Activated CD4-positive, alpha-beta T cell treated with anti-CD3 and anti-CD28 coated beads, Interleukin-2, amount 10 ng/mL, durations not matched to agents 7 days and 5 days (primary cell): ENCODE measurements around the gene PML. TPM values are rescaled to one million over a fixed set of nuclear protein-coding genes. Genes with fewer than 3 reads are reported as not detected.
"Not testable (repeated sequence)": the region's sequence is repeated elsewhere in the genome, so short reads cannot be mapped to it uniquely, and the experiment has no call there.

Experiments used
- CTCF ChIA-PET: fragments of 350-600 bp; sonication (Branson Sonifier 250); formaldehyde crosslinking; loops from one replicate; lab custom pipeline; 2021; ENCODE audit warnings: antibody characterized with exemption; lab: Charles Lee
- POLR2A ChIA-PET: fragments of 350-600 bp; sonication (Branson Sonifier 250); formaldehyde crosslinking; loops from one replicate; lab custom pipeline; 2021; ENCODE audit warnings: antibody characterized with exemption; lab: Charles Lee
- DNase-seq: peaks from one replicate; pipeline ENCODE4 v3.0.0-alpha.2; 2020
- H3K27ac Mint-ChIP-seq: one replicate; pipeline ENCODE4 v1.8.0; 2021; ENCODE audit warnings: mild to moderate bottlenecking, moderate library complexity, mixed read lengths
- H3K27me3 Mint-ChIP-seq: one replicate; pipeline ENCODE4 v1.8.0; 2021; ENCODE audit warnings: mixed read lengths
- H3K36me3 Mint-ChIP-seq: one replicate; pipeline ENCODE4 v1.8.0; 2021; ENCODE audit warnings: low read depth, mixed read lengths
- H3K4me1 Mint-ChIP-seq: one replicate; pipeline ENCODE4 v1.8.0; 2021; ENCODE audit warnings: mixed read lengths
- H3K4me3 Mint-ChIP-seq: one replicate; pipeline ENCODE4 v1.8.0; 2021; ENCODE audit warnings: mild to moderate bottlenecking, moderate library complexity, mixed read lengths
- H3K9me3 Mint-ChIP-seq: one replicate; pipeline ENCODE4 v1.8.0; 2021; ENCODE audit warnings: mixed read lengths
- total RNA-seq, 2 experiments: library from RNA; stranded (reverse); gene quantifications; one replicate each; pipeline ENCODE4 v1.2.3, GENCODE V29; 2021

The PML gene
- total RNA-seq, 2 experiments from 2014 or later: 118 to 122 TPM

- H3K27me3 Mint-ChIP-seq, H3K9me3 Mint-ChIP-seq, H3K36me3 Mint-ChIP-seq, DNase-seq, H3K4me3 Mint-ChIP-seq, POLR2A ChIA-PET: not testable (repeated sequence)
- peaks cover 50% of the 10 kb centered on the region for H3K4me1 Mint-ChIP-seq
- CTCF ChIA-PET: interaction anchor here (0.6 to 3.1 kb wide), 6 partner anchors 9 to 542 kb away, joined by 3 to 21 read pairs (median 6); partner anchors contain the start of gene PML
- H3K27ac Mint-ChIP-seq: peak overlapping the region; percentile 84
Measured at GRCh38 chr15:73960472-73961070, 33.9 kb upstream of the PML start.

GRCh38 chr15:73962433-73962832 is 32.1 kb upstream of the PML start:
- DNase-seq: no peak
- no peak overlapping the region for H3K27ac Mint-ChIP-seq
- H3K9me3 Mint-ChIP-seq: peaks cover 2% of the 10 kb centered on the region
- H3K27me3 Mint-ChIP-seq: peaks cover 4% of the 10 kb centered on the region
- no peak overlapping the region for H3K4me3 Mint-ChIP-seq
- H3K36me3 Mint-ChIP-seq: peaks cover 2% of the 10 kb centered on the region
- peaks cover 55% of the 10 kb centered on the region for H3K4me1 Mint-ChIP-seq
- ChIA-PET CTCF (interaction anchor here (1.4 to 2.9 kb wide), 2 partner anchors 11 kb away, joined by 10 to 11 read pairs; no protein-coding TSS in a partner anchor), POLR2A (no interaction called here)

- Mint-ChIP-seq H3K27me3 (peaks cover 4% of the 10 kb centered on the region), H3K36me3 (peaks cover 3% of the 10 kb centered on the region), H3K4me1 (peaks cover 46% of the 10 kb centered on the region), H3K27ac (peak overlapping the region; percentile 85), H3K9me3 (peaks cover 2% of the 10 kb centered on the region), H3K4me3 (peak overlapping the region; percentile 50)
- POLR2A ChIA-PET: no interaction called here
- CTCF ChIA-PET: interaction anchor here (0.7 to 5.6 kb wide), 10 partner anchors 8 to 473 kb away, joined by 3 to 37 read pairs (median 4); no protein-coding TSS in a partner anchor
- peak; percentile 89 for DNase-seq
Measured at GRCh38 chr15:73964736-73965093, 29.8 kb upstream of the PML start.

GRCh38 chr15:73965094-73965757 is 29.3 kb upstream of the PML start:
- peaks cover 2% of the 10 kb centered on the region for H3K9me3 Mint-ChIP-seq
- H3K27ac Mint-ChIP-seq: peak overlapping the region; percentile 85
- peaks cover 4% of the 10 kb centered on the region for H3K27me3 Mint-ChIP-seq
- ChIA-PET POLR2A (interaction anchor here (1.0 kb wide), 1 partner anchor 14 kb away, joined by 3 read pairs; no protein-coding TSS in a partner anchor), CTCF (interaction anchor here (0.8 to 5.6 kb wide), 12 partner anchors 8 to 473 kb away, joined by 3 to 37 read pairs (median 4); no protein-coding TSS in a partner anchor)
- H3K4me3 Mint-ChIP-seq: peak overlapping the region; percentile 50
- no peak for DNase-seq
- H3K36me3 Mint-ChIP-seq: peaks cover 3% of the 10 kb centered on the region
- peaks cover 44% of the 10 kb centered on the region for H3K4me1 Mint-ChIP-seq

- peaks cover 2% of the 10 kb centered on the region for H3K9me3 Mint-ChIP-seq
Measured at GRCh38 chr15:73965758-73966113, 28.8 kb upstream of the PML start.

GRCh38 chr15:73968461-73968860 is 26.1 kb upstream of the PML start:
- Mint-ChIP-seq H3K4me1 (peaks cover 53% of the 10 kb centered on the region), H3K4me3 (no peak overlapping the region), H3K9me3 (peaks cover 2% of the 10 kb centered on the region), H3K27me3 (no peaks in the 10 kb centered on the region), H3K36me3 (peaks cover 3% of the 10 kb centered on the region), H3K27ac (no peak overlapping the region)
- no peak for DNase-seq
- CTCF ChIA-PET: interaction anchor here (5.6 to 7.9 kb wide), 2 partner anchors 18 to 24 kb away, joined by 37 to 63 read pairs; partner anchors contain the start of genes PML and STOML1
- POLR2A ChIA-PET: no interaction called here

More at GRCh38 chr15:73965758-73966113, 28.8 kb upstream of the PML start:
- Mint-ChIP-seq H3K27me3 (peaks cover 4% of the 10 kb centered on the region), H3K27ac (peak overlapping the region; percentile 85), H3K4me3 (peak overlapping the region; percentile 32), H3K4me1 (peaks cover 41% of the 10 kb centered on the region), H3K36me3 (peaks cover 3% of the 10 kb centered on the region)
- CTCF ChIA-PET: interaction anchor here (0.7 to 5.6 kb wide), 10 partner anchors 9 to 472 kb away, joined by 3 to 37 read pairs (median 4); no protein-coding TSS in a partner anchor
- DNase-seq: peak; percentile 60
- POLR2A ChIA-PET: interaction anchor here (1.0 kb wide), 1 partner anchor 15 kb away, joined by 3 read pairs; no protein-coding TSS in a partner anchor

- Mint-ChIP-seq H3K36me3 (peaks cover 4% of the 10 kb centered on the region), H3K4me3 (no peak overlapping the region), H3K27ac (no peak overlapping the region), H3K9me3 (peaks cover 3% of the 10 kb centered on the region), H3K4me1 (peaks cover 55% of the 10 kb centered on the region), H3K27me3 (peaks cover under 1% of the 10 kb centered on the region)
- POLR2A ChIA-PET: no interaction called here
- CTCF ChIA-PET: interaction anchor here (0.6 to 7.9 kb wide), 3 partner anchors 18 to 463 kb away, joined by 3 to 63 read pairs (median 5); partner anchors contain the start of genes PML and STOML1
- DNase-seq: no peak
Measured at GRCh38 chr15:73969151-73969759, 25.3 kb upstream of the PML start.

GRCh38 chr15:73972984-73973682 is 21.4 kb upstream of the PML start:
- Mint-ChIP-seq H3K27ac (peak overlapping the region; percentile 5), H3K4me1 (peaks cover 49% of the 10 kb centered on the region), H3K4me3 (no peak overlapping the region), H3K36me3 (peaks cover 4% of the 10 kb centered on the region), H3K27me3 (peaks cover 13% of the 10 kb centered on the region), H3K9me3 (peaks cover 5% of the 10 kb centered on the region)
- POLR2A ChIA-PET: no interaction called here
- CTCF ChIA-PET: interaction anchor here (0.6 to 7.9 kb wide), 35 partner anchors 8 to 155 kb away, joined by 3 to 63 read pairs (median 5); partner anchors contain the start of genes PML and STOML1
- peak; percentile 87 for DNase-seq

- CTCF ChIA-PET: interaction anchor here (1.1 to 7.9 kb wide), 19 partner anchors 8 to 154 kb away, joined by 3 to 63 read pairs (median 6); partner anchors contain the start of genes PML and STOML1
- H3K27ac Mint-ChIP-seq, DNase-seq, H3K9me3 Mint-ChIP-seq, H3K4me3 Mint-ChIP-seq, H3K36me3 Mint-ChIP-seq, POLR2A ChIA-PET: not testable (repeated sequence)
- Mint-ChIP-seq H3K27me3 (peaks cover 17% of the 10 kb centered on the region), H3K4me1 (peaks cover 43% of the 10 kb centered on the region)
Measured at GRCh38 chr15:73973683-73974200, 20.8 kb upstream of the PML start.

GRCh38 chr15:73975440-73976125 is 18.9 kb upstream of the PML start:
- peaks cover 44% of the 10 kb centered on the region for H3K4me1 Mint-ChIP-seq
- H3K9me3 Mint-ChIP-seq, H3K36me3 Mint-ChIP-seq: not testable (repeated sequence)
- peak; percentile 75 for DNase-seq
- CTCF ChIA-PET: interaction anchor here (0.6 to 7.9 kb wide), 6 partner anchors 12 to 797 kb away, joined by 3 to 63 read pairs (median 4); partner anchors contain the start of genes PML and STOML1
- H3K27ac Mint-ChIP-seq: peak overlapping the region; percentile 69
- peak overlapping the region; percentile 30 for H3K4me3 Mint-ChIP-seq
- POLR2A ChIA-PET: interaction anchor here (1.0 kb wide), 1 partner anchor 19 kb away, joined by 4 read pairs; the partner anchor contains the start of gene PML
- peaks cover 17% of the 10 kb centered on the region for H3K27me3 Mint-ChIP-seq

GRCh38 chr15:73978896-73979295 is 15.6 kb upstream of the PML start:
- H3K27me3 Mint-ChIP-seq: peaks cover 17% of the 10 kb centered on the region
- no peak for DNase-seq
- peaks cover 60% of the 10 kb centered on the region for H3K4me1 Mint-ChIP-seq
- H3K36me3 Mint-ChIP-seq: peaks cover 5% of the 10 kb centered on the region
- ChIA-PET CTCF (interaction anchor here (1.0 to 2.9 kb wide), 2 partner anchors 8 to 15 kb away, joined by 3 to 8 read pairs; partner anchors contain the start of gene PML), POLR2A (no interaction called here)
- peak overlapping the region; percentile 1 for H3K27ac Mint-ChIP-seq
- H3K4me3 Mint-ChIP-seq: no peak overlapping the region
- peaks cover 5% of the 10 kb centered on the region for H3K9me3 Mint-ChIP-seq
